GM18867 (cell line): ENCODE measurements around the gene PTPN21.

Experiments
- ATAC-seq: cut with Tn5 transposase; IDR thresholded peaks from one replicate; pipeline ENCODE4 v1.9.1; 2021; ENCODE audit warnings: mild to moderate bottlenecking, moderate library complexity; ENCODE audit not compliant: unreplicated experiment

The PTPN21 gene

DNA sequence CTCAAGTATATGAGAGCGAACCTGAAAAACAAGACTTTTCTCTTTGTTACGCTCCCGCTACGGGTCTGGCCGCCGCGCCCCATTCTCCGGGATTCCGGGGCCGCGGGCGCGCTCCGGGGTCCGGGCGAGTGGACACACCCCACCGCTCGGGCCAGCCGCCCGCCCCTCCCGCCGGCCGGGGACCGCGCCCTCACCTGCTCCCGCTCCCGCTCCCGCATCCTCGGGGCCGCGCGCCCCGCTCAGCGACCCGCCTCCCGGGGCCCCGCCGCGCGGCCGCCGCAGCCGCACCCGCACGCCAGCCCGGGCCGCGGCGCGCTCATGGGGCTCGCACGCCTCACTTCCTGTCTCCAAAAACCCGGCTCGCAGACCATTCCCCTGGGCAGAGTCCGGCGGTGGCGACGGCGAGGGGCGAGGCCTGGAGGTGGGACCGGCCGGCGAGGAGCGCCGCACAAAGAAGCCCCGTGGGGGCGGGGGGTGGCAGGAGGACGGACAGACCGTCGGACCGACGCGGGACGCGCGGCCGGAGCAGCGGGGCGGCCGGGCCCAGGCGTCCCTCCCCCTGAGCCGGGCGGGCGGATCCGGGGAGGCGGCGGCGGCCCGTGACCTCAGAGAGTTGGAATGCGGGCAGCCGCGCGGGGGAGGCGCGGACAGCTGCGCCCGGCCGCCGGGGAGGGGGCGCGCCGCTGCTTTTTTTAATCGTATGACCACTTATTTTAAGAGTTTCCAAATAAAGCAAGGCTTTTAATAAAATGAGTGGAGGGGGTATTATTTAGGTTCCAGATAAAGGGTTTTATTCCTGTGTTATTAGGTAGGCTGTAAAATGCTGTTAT, at the start of gene PTPN21:
Gene PTPN21, minus strand, starts transcription at position 551 of the 830 bp plus-strand sequence. CDS start 4,590 bp downstream, outside the sequence.
- ATAC-seq = peak; percentile 61

DNA sequence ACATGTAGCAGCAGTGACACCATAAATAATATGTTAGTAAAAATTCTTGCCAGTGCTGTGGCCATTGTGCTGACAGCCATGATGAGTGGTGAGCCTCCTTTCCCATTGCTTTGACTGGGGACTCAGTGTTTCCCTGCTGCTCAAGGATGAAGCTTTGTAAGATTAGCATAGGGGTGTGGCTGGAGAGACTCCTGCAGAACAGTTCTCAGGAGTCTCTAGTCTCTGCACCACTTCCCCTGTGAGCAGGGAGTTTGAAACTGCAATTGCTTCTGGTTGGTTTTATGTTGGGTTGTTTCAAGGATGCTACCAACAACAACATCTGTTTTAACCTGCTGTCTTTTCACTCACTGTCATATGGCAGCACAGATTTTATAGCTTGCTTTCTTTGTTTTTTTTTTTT, 49.4 kb upstream of the PTPN21 start:
- ATAC-seq = no peak

DNA sequence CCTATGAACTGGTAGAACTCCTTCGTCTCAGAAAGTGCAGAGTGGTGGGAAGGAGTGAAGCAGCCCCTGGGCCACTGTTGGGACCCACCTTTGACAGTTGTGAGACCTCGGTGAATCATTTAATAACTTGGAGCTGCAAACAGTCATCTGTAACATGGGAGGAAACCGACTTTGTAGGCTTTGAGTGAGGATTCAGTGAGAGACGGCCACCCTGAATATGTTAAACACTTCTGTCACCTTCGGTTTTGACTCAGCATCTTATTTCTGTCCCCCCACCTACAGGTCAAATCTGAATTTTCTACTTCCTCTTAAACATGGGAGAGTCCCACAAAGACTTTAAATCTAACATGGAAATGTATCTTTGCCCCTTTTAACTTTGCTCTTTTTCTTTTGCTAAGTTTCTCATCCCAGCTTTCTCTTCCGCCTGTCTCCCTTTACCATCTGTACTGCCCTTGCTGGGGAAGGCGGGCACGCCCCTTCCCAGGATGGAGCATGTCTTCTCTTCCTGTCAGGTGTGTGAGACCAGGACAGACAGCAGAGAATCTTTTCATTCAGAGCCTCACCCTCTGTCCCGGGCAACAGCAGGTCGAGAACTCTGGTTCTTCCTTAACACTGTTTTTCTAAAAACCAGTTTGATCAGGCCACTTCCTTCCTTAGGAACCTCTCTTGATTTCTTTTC, 45.1 kb upstream of the PTPN21 start:
- peak; percentile 93 for ATAC-seq

DNA sequence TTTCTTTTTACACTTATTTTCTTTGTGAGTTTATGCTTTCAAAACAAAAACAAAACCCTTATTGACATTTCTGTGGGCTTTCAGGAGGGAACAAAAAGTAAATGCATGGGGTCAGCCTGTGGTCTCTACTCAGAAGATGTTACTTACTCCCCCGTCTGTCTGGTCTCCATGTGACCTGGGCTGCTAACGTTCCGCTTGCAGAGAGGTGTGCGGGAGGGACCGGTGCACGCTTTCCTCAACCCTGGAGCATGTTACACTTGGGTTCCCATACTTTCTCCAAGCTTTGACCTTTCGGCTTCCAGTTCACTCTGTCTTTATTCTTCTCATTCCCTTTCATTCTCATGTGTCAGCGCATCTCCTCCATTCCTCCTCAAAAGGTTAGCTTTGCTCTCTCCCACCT, 44.5 kb upstream of the PTPN21 start:
- peak; percentile 39 for ATAC-seq

DNA sequence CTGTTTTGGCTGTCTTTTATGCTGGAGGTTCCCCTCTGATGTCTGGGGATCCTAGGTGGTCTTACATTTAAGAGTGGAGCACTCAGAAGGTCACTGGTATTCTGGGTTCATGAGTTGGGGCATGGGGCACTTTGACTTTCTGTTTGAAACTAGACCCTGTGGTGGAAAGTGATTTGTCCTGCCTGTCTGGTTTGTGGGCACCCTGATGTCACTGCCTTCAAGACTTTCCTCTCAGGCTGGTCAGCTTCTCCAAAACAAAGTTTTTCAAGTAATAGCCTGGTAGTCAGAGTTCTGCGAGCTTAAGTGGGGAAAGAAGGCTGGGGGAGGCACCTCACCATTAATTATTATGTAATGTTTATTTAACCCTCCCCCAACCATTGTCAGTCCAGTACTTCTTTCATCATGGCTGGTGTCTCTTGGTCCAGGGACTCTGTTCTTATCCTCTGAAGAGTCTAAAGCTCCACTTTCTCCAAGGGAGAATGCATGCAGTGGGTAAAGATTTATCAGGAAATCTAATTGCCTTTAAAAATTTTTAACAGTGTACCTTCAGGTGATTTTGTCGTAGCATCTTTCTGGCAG, 43.4 kb upstream of the PTPN21 start:
- no peak for ATAC-seq

DNA sequence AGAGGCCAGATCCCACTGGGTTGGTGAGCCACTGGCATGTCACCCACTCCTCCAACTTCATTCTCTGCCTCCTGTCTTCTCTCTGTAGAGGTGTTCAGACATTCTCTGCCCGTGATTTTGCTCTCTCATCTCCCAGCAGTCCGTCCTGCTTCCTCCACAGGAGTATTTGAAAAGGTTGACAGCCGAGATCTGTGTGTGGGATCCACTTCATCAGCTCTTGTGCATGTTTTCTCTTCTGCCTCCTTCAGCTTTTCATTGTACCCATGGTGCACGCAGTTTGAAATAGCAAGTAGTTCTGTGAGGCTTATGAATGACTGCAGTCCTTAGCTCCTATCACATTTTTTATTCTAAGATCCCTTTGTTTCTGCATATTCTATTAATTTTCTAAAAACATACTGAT, 42.8 kb upstream of the PTPN21 start:
- no peak for ATAC-seq

DNA sequence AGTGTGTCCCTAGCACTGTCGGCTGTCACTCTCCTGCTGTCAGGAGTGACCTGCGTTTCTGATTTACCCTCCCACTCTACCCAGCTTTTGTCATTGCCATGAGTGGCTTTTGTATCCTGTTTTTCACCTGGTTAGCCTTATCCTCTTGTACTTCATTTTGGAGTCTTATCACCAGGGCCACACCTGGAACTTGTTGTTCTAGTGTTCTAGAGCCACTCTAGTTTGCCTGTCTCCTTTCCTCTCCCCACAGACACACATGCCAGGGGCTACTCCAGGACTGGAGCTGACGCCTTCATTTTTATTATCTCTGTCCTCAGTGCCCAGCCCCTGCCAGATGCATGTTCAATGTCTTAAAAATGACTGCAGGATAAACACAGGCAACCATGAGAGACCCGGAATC, 42.2 kb upstream of the PTPN21 start:
- ATAC-seq = no peak

DNA sequence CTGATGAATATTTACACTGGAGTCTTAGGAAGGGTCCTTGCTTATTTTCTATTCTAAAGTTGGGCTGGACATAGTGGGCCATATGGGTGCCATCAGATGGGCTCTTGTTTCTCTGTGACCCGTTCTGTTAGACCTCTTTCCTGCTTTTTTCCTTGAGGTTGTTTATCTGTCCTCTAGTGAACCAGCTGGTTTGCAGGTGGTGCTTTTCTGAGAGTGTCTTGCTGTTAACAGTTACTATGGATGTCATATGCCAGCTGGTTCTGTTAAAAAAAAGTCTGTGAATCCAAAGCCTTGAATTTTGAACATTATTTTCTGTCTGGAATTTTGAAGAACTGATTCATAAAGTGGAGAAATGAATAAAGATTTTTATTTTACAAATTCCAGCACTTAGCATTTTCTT, 37.2 kb upstream of the PTPN21 start:
- no peak for ATAC-seq

DNA sequence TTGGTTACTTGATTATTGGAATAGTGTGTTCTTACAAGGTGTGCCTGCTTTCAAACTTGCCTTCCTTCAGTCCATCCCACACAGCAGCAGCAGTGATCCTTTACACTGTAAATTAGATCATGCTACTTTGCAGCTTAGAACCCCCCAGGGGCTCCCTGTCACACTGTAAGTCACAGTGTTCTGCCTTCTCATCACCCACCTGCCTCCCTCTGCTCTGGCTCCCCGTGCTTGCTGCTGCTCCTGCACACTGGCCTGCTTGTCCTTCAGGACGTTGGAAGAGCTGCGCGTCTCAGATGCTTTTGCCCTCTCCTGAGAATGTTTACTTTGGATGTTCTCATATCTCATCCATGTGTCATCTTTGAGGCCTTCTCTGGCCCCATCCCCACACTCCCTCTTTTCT, 35.4 kb upstream of the PTPN21 start:
- no peak for ATAC-seq

DNA sequence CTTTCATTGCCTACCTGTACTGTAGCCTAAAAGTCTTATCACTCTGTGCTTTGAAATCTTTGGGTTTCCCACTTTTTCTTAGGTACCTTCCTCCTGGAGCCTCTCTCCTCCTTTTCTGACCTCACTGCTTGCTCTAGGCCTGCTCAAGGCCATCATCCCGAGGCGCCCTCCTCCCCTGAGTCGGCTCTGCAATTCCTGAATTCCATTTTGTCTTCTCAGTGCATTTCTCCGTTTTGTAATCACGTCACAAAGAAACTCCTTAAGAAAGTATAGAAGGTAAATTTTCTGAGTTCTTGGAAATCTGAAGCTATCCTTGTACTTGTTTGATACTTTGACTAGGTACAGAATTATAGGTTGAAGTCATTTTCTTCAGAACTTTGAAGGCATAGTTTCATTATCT, 33.3 kb upstream of the PTPN21 start:
- no peak for ATAC-seq

DNA sequence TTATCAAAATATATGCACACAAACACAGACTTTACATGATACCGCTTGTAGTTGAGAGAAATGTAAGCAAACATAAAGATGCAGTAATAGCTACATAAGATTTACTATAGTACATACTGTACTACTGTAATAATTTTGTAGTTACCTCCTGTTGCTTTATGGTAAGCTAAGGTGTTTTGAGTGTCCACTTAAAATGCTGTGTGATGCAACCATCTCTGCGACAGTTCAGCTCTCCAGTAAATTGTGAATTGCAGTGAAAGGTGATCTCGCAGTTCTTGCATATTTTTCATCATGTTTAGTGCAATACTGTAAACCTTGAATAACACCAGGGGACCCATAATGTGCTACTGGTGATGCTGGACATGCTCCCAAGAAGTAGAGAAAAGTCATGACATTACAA, 29.6 kb upstream of the PTPN21 start:
- ATAC-seq = no peak

DNA sequence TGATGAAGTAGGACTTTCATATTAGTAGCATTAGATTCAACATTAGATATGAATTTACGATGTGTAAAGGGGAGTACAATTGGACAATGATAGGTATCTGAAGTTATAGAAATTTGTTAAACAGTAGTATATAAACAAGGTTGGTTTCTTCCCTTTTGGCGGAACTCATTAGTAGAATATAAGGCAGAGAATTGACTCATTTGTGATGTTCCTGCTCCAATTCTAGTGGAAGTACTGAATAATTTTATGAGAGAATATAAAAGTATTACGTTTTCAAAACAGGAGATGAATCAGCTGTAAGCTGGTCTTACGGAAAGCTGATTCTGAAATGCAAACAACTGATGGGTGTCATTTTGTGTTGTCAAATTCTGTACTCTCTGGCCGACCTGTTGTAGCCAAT, 21.4 kb upstream of the PTPN21 start:
- no peak for ATAC-seq

DNA sequence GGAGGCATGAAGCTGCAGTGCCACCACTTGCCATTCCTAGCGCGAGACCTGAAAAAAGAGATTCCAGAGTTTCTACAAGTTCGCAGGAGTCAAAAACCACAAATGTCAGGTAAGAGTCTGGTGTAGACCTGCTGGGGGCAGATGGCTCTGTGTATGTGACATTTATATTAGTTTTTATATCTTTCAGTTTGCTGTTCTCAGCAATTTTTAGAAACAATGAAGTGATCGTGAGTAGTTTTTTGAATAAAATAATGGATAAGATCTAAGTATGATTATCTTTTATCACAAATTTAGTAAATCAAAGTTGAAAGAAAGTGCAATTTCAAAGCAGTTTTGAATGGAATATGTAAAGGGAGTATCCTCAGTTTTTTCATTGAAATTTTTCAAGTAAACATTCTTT, 17.3 kb upstream of the PTPN21 start:
- no peak for ATAC-seq

DNA sequence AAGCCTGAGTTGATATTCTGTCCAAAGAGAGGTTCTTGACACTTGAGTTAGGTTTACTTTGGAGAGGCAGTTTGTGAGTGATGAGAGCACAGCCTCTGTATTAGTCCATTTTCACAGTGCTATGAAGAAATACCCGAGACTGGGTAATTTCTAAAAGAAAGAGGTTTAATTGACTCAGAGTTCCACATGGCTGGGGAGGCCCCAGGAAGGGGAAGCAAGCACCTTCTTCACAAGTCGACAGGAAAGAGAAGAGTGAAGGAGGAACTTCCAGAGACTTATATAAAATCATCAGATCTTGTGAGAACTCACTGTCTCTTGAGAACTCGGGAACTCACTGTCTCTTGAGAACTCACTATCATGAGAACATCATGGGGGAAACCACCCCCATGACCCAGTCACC, 13.4 kb upstream of the PTPN21 start:
- ATAC-seq = no peak

DNA sequence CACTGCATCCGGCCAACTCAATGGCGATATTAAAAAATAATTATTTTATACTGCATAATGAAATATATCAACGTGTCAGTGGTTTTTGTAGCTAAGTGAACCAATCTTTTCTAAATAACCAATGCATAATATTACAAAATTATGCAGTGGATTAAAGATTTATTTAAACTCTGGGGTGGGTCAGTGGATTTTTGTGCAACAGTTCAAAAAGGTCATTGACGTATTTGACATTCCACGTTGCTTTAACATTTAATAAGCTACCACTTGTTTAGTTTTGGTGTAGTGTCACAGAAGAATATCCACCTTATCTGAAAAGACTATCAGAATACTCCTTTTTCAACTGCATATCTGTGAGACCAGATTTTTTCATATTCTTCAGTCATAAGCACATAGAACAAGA, 10.6 kb upstream of the PTPN21 start:
- no peak for ATAC-seq

DNA sequence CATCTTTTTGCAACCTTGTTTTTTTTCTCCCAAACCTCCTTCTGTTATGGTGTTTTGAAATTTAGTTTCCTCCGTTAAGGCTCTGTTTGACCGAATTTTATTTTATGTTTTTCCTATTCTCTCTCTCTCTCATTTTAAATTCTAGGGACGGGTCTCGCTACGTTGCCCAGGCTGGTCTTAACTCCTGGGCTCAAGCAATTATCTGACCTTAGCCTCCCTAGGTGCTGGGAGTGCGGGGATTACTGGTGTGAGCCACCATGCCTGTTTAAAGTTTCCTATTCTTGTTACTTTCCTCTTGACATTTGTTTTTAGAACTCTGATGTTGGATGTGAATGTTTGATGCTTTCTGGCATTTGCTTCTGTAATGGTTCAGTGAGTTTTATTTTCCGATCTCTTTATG, 9.0 kb upstream of the PTPN21 start:
- no peak for ATAC-seq

DNA sequence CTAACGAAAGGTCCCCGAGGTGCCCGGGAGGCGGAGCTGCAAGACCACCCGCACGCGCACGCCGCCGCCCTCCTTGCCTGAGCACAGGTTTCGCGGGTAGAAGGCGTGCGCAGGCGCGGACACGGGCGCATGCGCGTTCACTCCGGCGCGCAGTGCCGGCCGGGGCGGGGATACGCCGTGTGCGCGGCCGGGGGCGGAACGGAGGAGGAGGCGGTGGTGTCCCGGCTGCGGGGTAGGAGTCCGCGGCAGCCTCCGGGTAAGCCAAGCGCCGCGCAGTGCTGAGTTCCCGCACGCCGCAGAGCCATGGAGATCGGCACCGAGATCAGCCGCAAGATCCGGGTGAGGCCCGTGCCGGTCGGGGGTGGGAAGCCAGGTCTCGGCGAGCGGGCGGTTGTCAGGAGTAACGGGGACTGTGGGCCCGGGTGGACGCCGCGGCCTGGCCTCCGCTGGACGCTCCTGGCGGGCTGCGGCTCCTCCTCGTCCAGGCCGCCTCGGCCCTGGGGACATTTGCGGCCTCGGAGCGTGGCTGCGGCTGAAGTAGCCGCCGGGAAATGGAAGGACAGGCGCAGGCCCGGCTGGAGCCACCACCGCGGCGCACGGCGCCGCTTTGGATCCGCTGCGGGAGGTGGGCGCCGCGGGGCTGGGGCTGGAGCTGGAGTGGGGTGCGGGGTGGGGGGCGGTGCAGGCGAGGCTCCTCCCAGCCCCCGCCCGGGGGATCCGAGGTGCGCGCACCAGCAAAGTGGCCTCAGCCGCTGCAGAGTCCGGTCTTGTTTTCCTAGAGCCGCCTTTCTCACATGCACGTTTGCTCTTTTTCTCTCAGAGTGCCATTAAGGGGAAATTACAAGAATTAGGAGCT, 8.3 kb upstream of the PTPN21 start, which contains the start of gene ZC3H14:
Gene ZC3H14, plus strand, starts transcription at position 207 of the 856 bp plus-strand sequence. Its CDS starts 97 bp downstream, at position 304.
- peak; percentile 94 for ATAC-seq

DNA sequence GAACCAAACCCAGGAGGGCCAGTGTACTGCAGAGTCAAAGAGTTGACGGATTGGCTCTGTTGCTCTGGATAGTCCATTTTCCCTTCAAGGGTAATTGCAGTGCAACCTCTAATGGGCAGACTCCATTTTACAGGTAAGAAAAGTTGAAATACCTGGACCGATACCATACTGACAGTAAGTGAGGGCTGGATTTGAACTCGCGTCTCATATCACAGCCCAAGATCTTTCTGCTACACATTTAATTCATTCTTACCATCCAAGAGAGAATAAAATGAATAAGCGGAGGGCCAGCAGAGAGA, 7.7 kb upstream of the PTPN21 start:
- ATAC-seq = no peak

DNA sequence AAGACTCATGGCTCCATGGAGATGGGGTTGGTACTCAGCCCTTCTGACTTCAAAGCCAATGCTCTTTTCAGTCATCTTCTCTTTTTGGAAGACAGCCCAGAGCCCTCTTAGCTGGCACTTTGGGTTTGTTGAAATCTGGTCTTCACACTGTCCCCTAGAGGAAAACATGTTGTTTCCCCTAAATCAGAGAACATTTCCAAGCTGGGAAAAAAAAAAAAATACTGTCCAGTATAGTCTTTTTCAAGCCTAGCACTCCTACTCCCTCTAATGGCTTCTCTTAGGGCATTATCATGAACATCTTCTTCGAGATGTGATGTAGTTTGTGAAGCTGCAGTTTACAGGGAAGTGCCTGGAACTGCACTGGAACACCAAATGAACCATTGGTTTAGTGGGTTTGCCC, 5.0 kb upstream of the PTPN21 start:
- ATAC-seq = no peak

DNA sequence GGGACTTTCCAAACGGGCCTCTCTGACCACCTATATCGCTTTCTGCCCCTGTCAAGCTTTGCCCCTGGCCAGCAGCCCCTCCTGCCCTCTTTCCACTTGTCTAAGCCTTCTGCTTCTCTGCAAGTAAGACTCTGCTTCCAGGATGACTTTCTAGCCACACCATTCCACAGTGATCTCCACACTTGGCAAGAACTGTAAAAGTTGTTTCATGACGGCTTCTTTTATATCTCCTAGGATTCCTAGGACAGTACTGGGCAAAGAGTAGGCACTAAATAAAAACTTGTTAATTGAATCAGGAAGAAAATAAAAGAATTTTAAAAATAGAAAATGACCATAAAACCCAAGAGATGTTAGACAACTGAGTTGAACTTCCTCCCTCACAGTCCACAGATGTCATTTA, 1.8 kb upstream of the PTPN21 start:
- no peak for ATAC-seq

DNA sequence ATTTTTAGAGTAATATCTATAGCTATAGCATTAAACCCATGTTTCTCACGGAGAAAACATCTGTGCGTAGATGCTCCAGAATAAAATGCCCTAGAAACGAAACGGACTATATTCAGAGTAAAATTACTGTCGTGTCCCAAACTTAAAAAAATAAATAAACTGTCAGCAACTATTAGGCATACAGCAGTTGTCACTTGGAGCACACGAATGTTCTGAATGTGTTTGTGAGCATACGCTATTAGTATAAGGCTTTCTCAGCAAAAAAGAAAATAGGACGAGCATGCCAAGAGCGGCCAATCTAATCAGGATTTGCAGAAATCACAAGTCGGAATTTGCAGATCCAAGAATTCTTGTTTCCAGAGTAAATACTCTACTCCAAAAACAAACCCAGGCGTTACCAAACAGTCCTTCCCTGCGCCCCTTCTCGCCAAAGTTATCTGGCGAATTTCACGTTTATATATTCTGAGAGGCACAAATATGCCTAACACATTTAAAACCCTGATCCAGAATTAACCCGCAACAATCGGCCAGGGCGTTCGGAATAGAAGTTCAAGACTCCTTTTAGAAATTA, 836 bp downstream of the PTPN21 start:
- ATAC-seq = no peak
